Left ventricle myocardium inferior (tissue), 1 donor: Measurements from ENCODE around the gene VDAC2. TPM values are rescaled to one million over a fixed set of nuclear protein-coding genes. Genes with fewer than 3 reads are reported as not detected.

ENCODE experiments used
- DNase-seq: peaks from one replicate; pipeline ENCODE4 v3.0.0-alpha.2; 2020
- H3K27ac ChIP-seq: fragments of 200-600 bp; replicated peaks from 2 replicates; pipeline ENCODE4 v1.8.0; 2021
- H3K27me3 ChIP-seq: fragments of 200-600 bp; 2 replicates; pipeline ENCODE4 v1.8.0; 2021; ENCODE audit warnings: low read depth
- H3K36me3 ChIP-seq: fragments of 200-600 bp; 2 replicates; pipeline ENCODE4 v1.8.0; 2021
- H3K4me1 ChIP-seq: fragments of 200-600 bp; 2 replicates; pipeline ENCODE4 v1.8.0; 2021
- H3K4me3 ChIP-seq: fragments of 200-600 bp; 2 replicates; pipeline ENCODE4 v1.8.0; 2021; ENCODE audit warnings: mild to moderate bottlenecking, moderate library complexity
- H3K9me3 ChIP-seq: fragments of 200-600 bp; replicated peaks from 2 replicates; pipeline ENCODE4 v1.8.0; 2021
- CTCF ChIP-seq: fragments of 200-600 bp; IDR thresholded peaks from 2 replicates; pipeline ENCODE4 v1.8.0; 2021; ENCODE audit warnings: antibody characterized with exemption, mild to moderate bottlenecking, borderline replicate concordance
- intact Hi-C: fragments of 100-400 bp; cut with micrococcal nuclease; formaldehyde crosslinking; loops from one replicate; pipeline ENCODE4 v1.11.0; 2022
- total RNA-seq: library from RNA; stranded (reverse); fragmentation: NEBNext Ultra II Directional; extraction: Animal tissue kit (Norgen Biotek cat#: 25700); gene quantifications from one replicate; pipeline ENCODE4 v1.2.1, GENCODE V29; 2021
- donor health status: DM: no; HTN: yes; CAD: no; lungs with severe emphysema.

The VDAC2 gene
- total RNA-seq, 1 donor from 2014 or later = 442 TPM

DNA sequence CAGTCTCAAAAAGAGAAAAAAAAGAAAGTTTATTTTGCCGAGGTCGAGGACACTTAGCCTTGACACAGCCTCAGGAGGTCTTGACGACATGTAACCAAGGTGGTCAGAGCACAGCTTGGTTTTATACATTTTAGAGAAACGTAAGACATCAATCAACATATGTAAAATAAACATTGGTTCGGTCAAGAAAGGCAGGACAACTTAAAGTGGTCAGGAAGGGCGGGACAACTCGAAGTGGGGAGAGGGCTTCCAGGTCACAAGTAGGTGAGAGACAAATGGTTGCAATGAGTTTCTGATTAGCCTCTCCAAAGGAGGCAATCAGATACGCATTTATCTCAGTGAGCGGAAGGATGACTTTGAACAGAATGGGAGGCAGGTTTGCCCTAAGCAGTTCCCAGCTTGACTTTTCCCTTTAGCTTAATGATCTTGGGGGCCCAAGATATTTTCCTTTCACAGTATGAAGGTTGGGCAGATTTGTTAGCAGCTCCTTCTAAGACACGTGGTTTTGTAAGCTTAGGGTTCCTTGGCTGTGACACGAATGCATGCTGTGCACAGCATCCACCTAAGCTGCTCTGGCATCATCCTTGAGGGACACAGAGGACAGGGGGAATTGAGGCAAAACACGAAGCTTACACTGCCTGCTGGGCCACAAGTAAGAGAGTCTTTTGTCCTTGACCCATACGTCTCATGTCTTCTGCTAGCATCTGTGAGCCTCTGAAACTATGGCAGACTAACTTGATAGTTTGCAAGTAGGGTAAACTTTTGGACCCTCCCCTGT lies 3.3 kb upstream of the VDAC2 start:
- intact Hi-C loops = no loop called here
- TF ChIP-seq CTCF = no peak
- no peaks in the 10 kb centered on the region for H3K27me3 ChIP-seq
- H3K36me3 ChIP-seq = peaks cover 6% of the 10 kb centered on the region
- H3K4me1 ChIP-seq = peaks cover 54% of the 10 kb centered on the region
- no peaks in the 10 kb centered on the region for H3K9me3 ChIP-seq
- DNase-seq = no peak
- no peak overlapping the region for H3K4me3 ChIP-seq
- H3K27ac ChIP-seq = no peak overlapping the region

- Histone ChIP-seq H3K27ac (peak overlapping the region; percentile 15), H3K27me3 (no peaks in the 10 kb centered on the region), H3K4me3 (no peak overlapping the region), H3K36me3 (peaks cover 11% of the 10 kb centered on the region), H3K4me1 (peaks cover 54% of the 10 kb centered on the region), H3K9me3 (no peaks in the 10 kb centered on the region)
- intact Hi-C loops = no loop called here
- no peak for TF ChIP-seq CTCF
- DNase-seq = no peak
Measured at GRCh38 chr10:75207857-75208144, 2.8 kb upstream of the VDAC2 start.

- Histone ChIP-seq H3K9me3 (no peaks in the 10 kb centered on the region), H3K4me3 (no peak overlapping the region), H3K27ac (peak overlapping the region; percentile 15), H3K36me3 (peaks cover 15% of the 10 kb centered on the region), H3K27me3 (no peaks in the 10 kb centered on the region), H3K4me1 (peaks cover 54% of the 10 kb centered on the region)
- no peak for DNase-seq
- no peak for TF ChIP-seq CTCF
- intact Hi-C loops = no loop called here
Measured at GRCh38 chr10:75208181-75208580, 2.4 kb upstream of the VDAC2 start.

DNA sequence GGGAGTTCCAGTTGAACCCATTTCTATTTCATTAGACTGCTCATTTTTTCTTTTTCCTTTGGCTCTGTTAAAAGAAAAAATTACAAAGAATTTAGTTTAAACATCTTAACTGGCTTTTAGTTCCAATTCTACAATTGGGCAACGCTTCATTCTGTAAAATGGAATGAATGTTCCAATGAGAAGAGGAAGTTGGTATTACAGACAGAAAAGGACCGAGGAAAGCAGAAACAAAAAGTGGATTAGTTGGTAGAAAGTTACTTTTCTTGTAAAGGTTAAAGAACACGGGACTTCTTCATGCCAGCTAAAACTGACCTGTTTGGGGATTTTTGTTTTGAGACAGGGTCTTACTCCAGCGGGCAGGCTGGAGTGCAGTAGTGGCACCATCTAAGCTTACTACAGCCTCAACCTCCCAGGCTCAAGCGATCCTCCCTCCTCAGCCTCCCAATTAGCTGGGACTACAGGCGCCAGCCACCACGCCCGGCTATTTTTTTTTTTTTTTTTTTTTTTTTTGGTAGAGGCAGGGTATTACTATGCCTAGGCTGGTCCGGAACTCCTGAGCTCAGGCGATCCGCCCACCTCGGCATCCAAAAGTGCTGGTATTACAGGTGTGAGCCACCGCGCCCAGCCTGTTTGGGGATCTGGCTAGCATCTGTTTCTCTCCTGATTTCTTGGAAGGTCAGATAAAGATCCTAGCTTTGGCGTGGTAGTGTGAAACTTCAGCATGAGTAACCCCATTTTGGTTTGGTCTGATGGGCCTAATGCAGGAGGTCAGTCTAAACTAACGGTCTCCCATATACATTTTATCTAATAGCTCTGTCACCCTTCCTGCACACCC lies 1.3 kb upstream of the VDAC2 start:
- TF ChIP-seq CTCF = no peak
- H3K9me3 ChIP-seq = no peaks in the 10 kb centered on the region
- peaks cover 54% of the 10 kb centered on the region for H3K4me1 ChIP-seq
- intact Hi-C loops = no loop called here
- no peaks in the 10 kb centered on the region for H3K27me3 ChIP-seq
- peaks cover 26% of the 10 kb centered on the region for H3K36me3 ChIP-seq
- DNase-seq = no peak
- peak overlapping the region; percentile 89 for H3K4me3 ChIP-seq
- H3K27ac ChIP-seq = peak overlapping the region; percentile 100

DNA sequence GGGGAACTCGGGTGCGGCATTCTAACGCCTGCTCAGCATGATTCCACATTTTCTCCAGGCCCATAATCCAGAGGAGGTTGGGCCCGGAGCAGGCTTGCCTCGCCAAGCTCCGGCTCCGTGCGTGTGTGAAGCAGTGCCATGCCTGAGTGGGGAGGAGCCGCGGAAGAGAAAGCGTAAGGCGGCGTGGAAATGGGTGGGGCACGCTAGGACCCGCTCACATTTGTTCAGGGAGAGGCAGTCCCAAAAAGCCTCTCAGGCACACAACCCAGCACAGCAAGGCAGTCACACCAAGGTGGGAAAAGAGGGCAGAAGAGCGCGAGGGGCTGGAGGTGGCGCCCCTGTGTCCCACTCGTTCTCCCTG lies 695 bp upstream of the VDAC2 start:
- peaks cover 59% of the 10 kb centered on the region for H3K4me1 ChIP-seq
- intact Hi-C loops = no loop called here
- peak overlapping the region; percentile 100 for H3K27ac ChIP-seq
- peak; percentile 86 for DNase-seq
- no peaks in the 10 kb centered on the region for H3K27me3 ChIP-seq
- H3K36me3 ChIP-seq = peaks cover 32% of the 10 kb centered on the region
- H3K9me3 ChIP-seq = no peaks in the 10 kb centered on the region
- TF ChIP-seq CTCF = no peak
- peak overlapping the region; percentile 89 for H3K4me3 ChIP-seq
